NCI-H1436 (cell line): Measurements from ENCODE around the gene HNRNPUL2.

Experiments used
- DNase-seq: peaks from one replicate; lab custom pipeline; 2025; lab: John Stamatoyannopoulos, UW

Gene HNRNPUL2

DNA sequence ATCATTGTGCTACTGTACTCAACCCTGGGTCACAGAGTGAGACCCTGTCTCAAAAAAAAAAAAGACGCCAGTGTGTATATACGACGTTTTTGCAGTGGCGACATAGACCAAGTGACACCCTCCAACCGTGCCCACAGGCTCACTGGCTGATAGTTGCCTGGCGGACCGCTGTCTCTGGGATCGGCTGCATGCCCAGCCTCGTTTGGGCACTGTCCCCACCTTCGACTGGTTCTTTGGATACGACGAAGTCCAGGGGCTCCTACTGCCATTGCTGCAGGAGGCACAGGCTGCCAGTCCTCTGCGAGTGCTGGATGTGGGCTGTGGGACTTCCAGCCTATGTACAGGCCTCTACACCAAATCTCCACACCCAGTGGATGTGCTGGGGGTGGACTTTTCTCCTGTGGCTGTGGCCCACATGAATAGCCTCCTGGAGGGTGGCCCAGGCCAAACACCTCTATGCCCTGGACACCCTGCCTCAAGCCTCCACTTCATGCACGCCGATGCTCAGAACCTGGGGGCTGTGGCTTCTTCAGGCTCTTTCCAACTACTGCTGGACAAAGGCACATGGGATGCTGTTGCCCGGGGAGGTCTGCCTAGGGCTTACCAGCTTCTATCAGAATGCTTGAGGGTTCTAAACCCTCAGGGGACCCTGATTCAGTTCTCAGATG lies 60.9 kb downstream of the HNRNPUL2 start:
- no peak for DNase-seq

DNA sequence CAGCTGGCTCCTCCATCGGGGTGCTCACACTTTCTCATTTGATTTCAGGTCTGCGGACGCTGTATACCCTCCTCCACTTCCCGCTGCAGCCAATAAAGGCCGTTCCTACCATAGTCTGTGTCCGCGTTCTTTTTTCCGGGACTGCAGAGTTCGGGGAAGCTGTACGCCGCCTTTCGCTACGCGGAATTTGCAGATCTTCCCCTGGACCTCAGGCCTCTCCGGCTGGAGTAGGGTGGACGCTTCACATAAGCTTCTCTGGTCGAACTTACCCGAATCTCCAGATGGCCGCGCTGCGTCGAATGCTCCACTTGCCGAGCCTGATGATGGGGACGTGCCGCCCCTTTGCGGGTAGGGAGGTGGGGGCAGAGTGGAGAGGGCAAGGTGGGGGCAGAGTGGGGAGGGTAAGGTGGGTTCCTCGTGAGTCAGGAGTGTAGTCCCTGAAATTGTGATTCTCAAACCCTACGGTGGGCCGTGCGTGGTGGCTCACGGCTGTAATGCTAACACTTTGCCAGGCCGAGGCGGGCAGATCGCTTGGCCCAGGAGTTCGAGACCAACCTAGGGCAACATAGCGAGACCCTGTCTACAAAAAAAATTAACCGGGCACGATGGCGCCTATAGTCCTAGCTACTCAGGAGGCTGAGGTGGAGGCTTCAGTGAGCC lies 61.5 kb downstream of the HNRNPUL2 start:
- DNase-seq: no peak

DNA sequence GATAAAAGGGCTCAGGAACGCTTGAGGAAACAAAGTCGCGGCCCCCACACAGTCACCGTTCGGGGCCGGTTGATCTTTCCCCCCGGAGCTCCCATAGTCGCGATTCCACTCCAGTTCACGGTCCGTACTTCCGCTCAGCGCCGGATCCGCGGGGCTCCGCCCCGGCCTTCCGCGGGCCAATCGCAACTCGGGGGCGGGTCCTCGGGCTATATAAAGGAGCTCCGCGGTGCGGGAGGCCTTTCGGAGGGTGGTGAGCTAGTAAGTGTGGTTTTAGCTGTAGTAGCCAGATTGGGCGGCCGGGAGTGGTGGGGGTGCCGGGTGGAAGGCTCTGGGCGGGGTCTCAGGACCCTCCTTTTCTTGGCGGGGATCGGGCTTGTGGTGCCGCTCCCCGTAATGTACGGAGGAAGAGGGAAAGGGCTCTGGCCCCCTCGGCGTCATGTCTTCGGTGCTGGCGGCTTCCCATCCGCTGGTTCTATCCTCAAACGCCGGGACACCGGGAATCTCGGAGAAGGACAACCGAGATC lies 62.1 kb downstream of the HNRNPUL2 start, which contains the start of the genes C11orf98 and CSKMT:
Gene C11orf98, minus strand, starts transcription at position 136 of the 524 bp plus-strand sequence. Its CDS starts 41 bp downstream, at position 95.
Gene CSKMT, plus strand, starts transcription at position 238 of the 524 bp plus-strand sequence. CDS start 568 bp downstream, outside the sequence.
- peak; percentile 87 for DNase-seq

- peak; percentile 25 for DNase-seq
Observed at GRCh38 chr11:62664405-62665074, 62.7 kb downstream of the HNRNPUL2 start.
